ENCODE results near the gene PLA2G6. TPM values are rescaled to one million over a fixed set of nuclear protein-coding genes. Genes with fewer than 3 reads are reported as not detected.
"Not testable (repeated sequence)": the region's sequence is repeated elsewhere in the genome, so short reads cannot be mapped to it uniquely, and the experiment has no call there.

PLA2G6 gene
- total RNA-seq, 1 donor = 19.7 TPM

GRCh38 chr22:38126928-38127668 lies 54.5 kb downstream of the PLA2G6 start:
- no peaks in the 10 kb centered on the region for H3K27me3 ChIP-seq (ENCODE audit: insufficient read depth, low read length)

GRCh38 chr22:38125751-38126201 lies 55.9 kb downstream of the PLA2G6 start:
- Histone ChIP-seq H3K4me3 (ENCODE audit: low read length) (no peak overlapping the region), H3K27me3 (ENCODE audit: insufficient read depth, low read length) (no peaks in the 10 kb centered on the region), H3K9me3 (ENCODE audit: low read depth, low read length) (no peaks in the 10 kb centered on the region), H3K4me1 (ENCODE audit: insufficient read depth, low read length) (no peaks in the 10 kb centered on the region)

More at GRCh38 chr22:38126928-38127668, 54.5 kb downstream of the PLA2G6 start:
- Histone ChIP-seq H3K4me1 (ENCODE audit: insufficient read depth, low read length) (no peaks in the 10 kb centered on the region), H3K4me3 (ENCODE audit: low read length) (no peak overlapping the region), H3K9me3 (ENCODE audit: low read depth, low read length) (no peaks in the 10 kb centered on the region)

DNA sequence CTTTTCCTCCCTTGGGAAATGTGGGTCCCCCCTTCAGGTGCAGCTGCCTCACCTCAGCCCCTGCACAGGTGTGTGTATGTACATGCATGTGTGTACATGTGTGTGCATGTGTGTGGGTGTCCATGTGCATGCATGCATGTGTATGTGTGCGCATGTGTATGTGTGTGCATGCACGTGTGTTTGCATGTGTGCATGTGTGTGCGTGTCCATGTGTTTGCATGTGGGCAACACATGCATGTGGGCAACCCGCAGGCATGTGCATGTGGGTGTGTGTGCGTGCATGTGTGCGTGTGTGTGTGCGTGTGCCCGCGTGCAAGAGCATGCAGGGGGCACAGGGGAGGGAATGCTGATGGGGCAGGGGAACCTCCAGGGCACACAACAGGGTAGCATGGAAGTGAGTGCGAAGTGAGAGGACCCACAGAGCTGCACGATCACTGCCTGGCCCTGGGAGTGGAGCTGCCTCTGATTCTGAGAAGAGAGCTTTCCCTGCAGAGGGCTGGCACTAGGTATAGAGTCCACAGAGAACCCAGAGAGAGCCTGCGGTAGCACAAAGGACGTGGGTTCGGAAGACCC lies 56.5 kb downstream of the PLA2G6 start:
- no peaks in the 10 kb centered on the region for H3K4me1 ChIP-seq (ENCODE audit: insufficient read depth, low read length)
- no peaks in the 10 kb centered on the region for H3K9me3 ChIP-seq (ENCODE audit: low read depth, low read length)
- H3K4me3 ChIP-seq (ENCODE audit: low read length) = no peak overlapping the region
- no peaks in the 10 kb centered on the region for H3K27me3 ChIP-seq (ENCODE audit: insufficient read depth, low read length)

GRCh38 chr22:38124236-38124974 lies 57.2 kb downstream of the PLA2G6 start:
- no peak overlapping the region for H3K4me3 ChIP-seq (ENCODE audit: low read length)

GRCh38 chr22:38122616-38123015 lies 59.0 kb downstream of the PLA2G6 start:
- Histone ChIP-seq H3K27me3 (ENCODE audit: insufficient read depth, low read length) (no peaks in the 10 kb centered on the region), H3K4me3 (ENCODE audit: low read length) (no peak overlapping the region), H3K4me1 (ENCODE audit: insufficient read depth, low read length) (no peaks in the 10 kb centered on the region), H3K9me3 (ENCODE audit: low read depth, low read length) (no peaks in the 10 kb centered on the region)

More at GRCh38 chr22:38124236-38124974, 57.2 kb downstream of the PLA2G6 start:
- no peaks in the 10 kb centered on the region for H3K27me3 ChIP-seq (ENCODE audit: insufficient read depth, low read length)
- H3K4me1 ChIP-seq (ENCODE audit: insufficient read depth, low read length) = no peaks in the 10 kb centered on the region
- H3K9me3 ChIP-seq (ENCODE audit: low read depth, low read length) = no peaks in the 10 kb centered on the region

DNA sequence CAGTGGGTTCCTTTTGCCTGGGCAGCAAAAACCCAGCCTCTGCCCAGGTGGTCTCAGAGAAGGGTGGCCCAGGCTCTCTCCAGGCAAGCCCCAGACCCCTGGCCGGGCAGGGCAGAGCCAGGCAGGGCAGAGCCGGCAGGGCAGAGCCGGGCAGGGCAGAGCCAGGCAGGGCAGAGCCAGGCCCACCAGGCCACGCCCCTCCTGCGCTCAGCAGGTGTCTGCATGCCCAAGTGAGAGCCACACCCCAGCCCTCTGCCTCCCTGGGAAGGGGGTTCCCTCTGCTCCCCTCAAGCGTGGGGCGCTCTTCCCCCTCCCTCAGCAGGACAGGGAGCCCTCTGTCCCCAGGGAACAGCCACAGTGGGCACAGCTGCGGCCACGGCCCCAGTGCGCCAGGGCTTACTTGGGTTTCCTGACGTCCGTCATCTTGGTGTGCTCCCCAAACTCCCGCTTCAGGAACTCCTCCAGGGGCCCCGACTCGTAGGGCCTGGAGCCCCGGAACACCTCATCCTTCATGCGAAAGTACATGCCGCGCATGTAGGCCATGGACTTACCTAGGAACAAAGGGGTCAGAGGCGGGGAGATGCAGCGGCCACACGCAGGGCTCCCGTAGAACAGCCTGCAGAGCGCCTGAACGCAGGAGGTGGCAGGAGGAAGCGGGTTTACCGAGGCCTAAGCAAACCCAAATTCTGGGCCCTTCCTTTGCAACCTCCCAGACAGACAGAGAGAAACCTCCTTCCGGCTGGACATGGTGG lies 61.1 kb downstream of the PLA2G6 start:
- no peaks in the 10 kb centered on the region for H3K27me3 ChIP-seq (ENCODE audit: insufficient read depth, low read length)

GRCh38 chr22:38118747-38119146 lies 62.9 kb downstream of the PLA2G6 start:
- H3K27me3 ChIP-seq (ENCODE audit: insufficient read depth, low read length); H3K9me3 ChIP-seq (ENCODE audit: low read depth, low read length); H3K4me3 ChIP-seq (ENCODE audit: low read length); H3K4me1 ChIP-seq (ENCODE audit: insufficient read depth, low read length): not testable (repeated sequence)

More for the DNA sequence above, 61.1 kb downstream of the PLA2G6 start:
- no peak overlapping the region for H3K4me3 ChIP-seq (ENCODE audit: low read length)
- H3K9me3 ChIP-seq (ENCODE audit: low read depth, low read length) = no peaks in the 10 kb centered on the region
- H3K4me1 ChIP-seq (ENCODE audit: insufficient read depth, low read length) = no peaks in the 10 kb centered on the region

GRCh38 chr22:38118182-38118581 lies 63.4 kb downstream of the PLA2G6 start:
- H3K27me3 ChIP-seq (ENCODE audit: insufficient read depth, low read length) = no peaks in the 10 kb centered on the region
- peaks cover 4% of the 10 kb centered on the region for H3K4me1 ChIP-seq (ENCODE audit: insufficient read depth, low read length)
- no peak overlapping the region for H3K4me3 ChIP-seq (ENCODE audit: low read length)
- H3K9me3 ChIP-seq (ENCODE audit: low read depth, low read length) = no peaks in the 10 kb centered on the region

- not testable (repeated sequence) for H3K4me3 ChIP-seq (ENCODE audit: low read length); H3K4me1 ChIP-seq (ENCODE audit: insufficient read depth, low read length); H3K9me3 ChIP-seq (ENCODE audit: low read depth, low read length); H3K27me3 ChIP-seq (ENCODE audit: insufficient read depth, low read length)
Observed at GRCh38 chr22:38117556-38117955, 64.1 kb downstream of the PLA2G6 start.

DNA sequence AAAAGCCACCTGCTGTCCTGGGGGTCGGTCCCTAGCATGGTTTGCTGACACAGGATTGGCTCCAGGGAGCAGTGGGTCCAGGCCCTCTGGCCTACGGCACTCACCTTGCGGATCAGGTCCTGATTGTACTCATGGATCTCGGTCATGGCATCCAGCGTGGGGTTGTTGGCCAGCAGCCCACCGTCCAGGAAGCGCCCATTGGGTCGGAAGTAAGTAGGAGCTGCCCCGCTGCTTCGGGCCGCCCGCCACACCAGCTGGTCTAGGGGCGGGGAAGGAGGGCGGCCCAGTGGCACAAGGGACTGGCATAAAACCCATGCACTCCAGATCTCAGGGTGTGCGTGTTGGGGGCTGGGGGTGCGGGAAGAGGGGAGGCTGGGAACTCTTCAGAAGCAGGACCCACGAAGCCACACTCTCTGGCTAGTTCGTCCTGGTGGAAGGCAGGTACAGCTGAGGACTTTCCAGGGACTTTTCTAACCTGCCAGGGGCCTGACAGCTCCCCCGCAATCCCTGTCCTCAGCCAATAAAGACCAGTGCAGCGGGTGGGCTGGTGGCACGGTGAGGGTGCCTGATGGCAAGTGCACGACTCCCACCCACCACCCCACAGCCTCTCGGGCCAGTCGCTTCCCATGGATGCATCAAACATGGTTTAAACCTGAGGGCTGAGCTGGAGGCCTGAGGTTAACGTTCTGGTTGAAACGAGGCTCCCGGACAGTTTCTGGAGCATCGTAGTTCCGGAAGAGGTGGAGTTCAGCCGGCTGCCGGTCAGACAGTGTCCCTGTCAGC lies 66.0 kb downstream of the PLA2G6 start:
- Histone ChIP-seq H3K4me1 (ENCODE audit: insufficient read depth, low read length) (peaks cover 4% of the 10 kb centered on the region), H3K27me3 (ENCODE audit: insufficient read depth, low read length) (no peaks in the 10 kb centered on the region), H3K4me3 (ENCODE audit: low read length) (no peak overlapping the region), H3K9me3 (ENCODE audit: low read depth, low read length) (no peaks in the 10 kb centered on the region)

- Histone ChIP-seq H3K27me3 (ENCODE audit: insufficient read depth, low read length) (no peaks in the 10 kb centered on the region), H3K9me3 (ENCODE audit: low read depth, low read length) (no peaks in the 10 kb centered on the region), H3K4me3 (ENCODE audit: low read length) (no peak overlapping the region), H3K4me1 (ENCODE audit: insufficient read depth, low read length) (peaks cover 4% of the 10 kb centered on the region)
Observed at GRCh38 chr22:38114484-38115398, 66.9 kb downstream of the PLA2G6 start.

- Histone ChIP-seq H3K9me3 (ENCODE audit: low read depth, low read length) (no peaks in the 10 kb centered on the region), H3K27me3 (ENCODE audit: insufficient read depth, low read length) (no peaks in the 10 kb centered on the region), H3K4me1 (ENCODE audit: insufficient read depth, low read length) (peaks cover 4% of the 10 kb centered on the region)
Observed at GRCh38 chr22:38112381-38112780, 69.2 kb downstream of the PLA2G6 start.

GRCh38 chr22:38111925-38112355 lies 69.7 kb downstream of the PLA2G6 start:
- Histone ChIP-seq H3K27me3 (ENCODE audit: insufficient read depth, low read length) (no peaks in the 10 kb centered on the region), H3K9me3 (ENCODE audit: low read depth, low read length) (no peaks in the 10 kb centered on the region), H3K4me3 (ENCODE audit: low read length) (no peak overlapping the region), H3K4me1 (ENCODE audit: insufficient read depth, low read length) (peaks cover 4% of the 10 kb centered on the region)

More at GRCh38 chr22:38112381-38112780, 69.2 kb downstream of the PLA2G6 start:
- H3K4me3 ChIP-seq (ENCODE audit: low read length) = no peak overlapping the region
